Heart right ventricle (tissue), 16 donors: ENCODE results near the gene GTF2IRD1. TPM values are rescaled to one million over a fixed set of nuclear protein-coding genes. Genes with fewer than 3 reads are reported as not detected.
"Not testable (repeated sequence)": the region's sequence is repeated elsewhere in the genome, so short reads cannot be mapped to it uniquely, and the experiment has no call there.

Experiments
- ATAC-seq, 8 donors: fragments of 200-7000 bp; cut with Tn5 transposase; one replicate each; pipeline ENCODE4 v1.9.1; 2020; ENCODE audit warnings: mild to moderate bottlenecking in 8 of 8, moderate library complexity in 8 of 8, moderate number of reproducible peaks in 1 of 8
- DNase-seq, 2 donors: peaks; one replicate each; pipeline ENCODE4 v3.0.0-alpha.2; 2020
- H3K27ac ChIP-seq, 10 donors: fragments of 200-600 bp; sonication (generic) in 2 of 10; one replicate each; pipeline versions ENCODE4 v1.5.0 to v1.8.0; 2020 to 2022; ENCODE audit warnings: mild to moderate bottlenecking in 3 of 10
- H3K27me3 ChIP-seq, 7 donors: fragments of 200-600 bp; one replicate each; pipeline ENCODE4 v1.8.0; 2021 to 2022; ENCODE audit warnings: mild to moderate bottlenecking in 2 of 7
- H3K36me3 ChIP-seq, 9 donors: fragments of 200-600 bp; sonication (generic) in 1 of 9; one replicate each; pipeline versions ENCODE4 v1.5.0 to v1.8.0; 2020 to 2022; ENCODE audit warnings: mild to moderate bottlenecking in 2 of 9
- H3K4me1 ChIP-seq, 9 donors: fragments of 200-600 bp; sonication (generic) in 1 of 9; one replicate each; pipeline versions ENCODE4 v1.5.0 to v1.8.0; 2020 to 2022; ENCODE audit warnings: mild to moderate bottlenecking in 4 of 9
- H3K4me3 ChIP-seq, 10 donors: fragments of 200-600 bp; sonication (generic) in 2 of 10; one replicate each; pipeline versions ENCODE4 v1.5.0 to v1.8.0; 2020 to 2022; ENCODE audit warnings: mild to moderate bottlenecking in 7 of 10, moderate library complexity in 2 of 10
- H3K9me3 ChIP-seq, 11 donors: fragments of 200-600 bp in 10 of 11; sonication (generic) in 2 of 11; one replicate each; pipeline versions ENCODE4 v1.5.0 to v1.8.0; 2013 to 2022; ENCODE audit warnings: mild to moderate bottlenecking in 2 of 11, control low read depth in 1 of 11, moderate library complexity in 1 of 11
- CTCF ChIP-seq, 9 donors: fragments of 200-600 bp; sonication (generic) in 2 of 9; IDR thresholded peaks; one replicate each; pipeline versions ENCODE4 v1.5.0 to v1.8.0; 2021 to 2022; ENCODE audit warnings: antibody characterized with exemption in 9 of 9, mild to moderate bottlenecking in 5 of 9, moderate library complexity in 1 of 9
- WGBS, 2 donors: extraction: QIAGEN DNeasy Blood & Tissue Kit; methylation state at CpG; one replicate each; pipeline ENCODE4 v1.1.7; 2013; ENCODE audit warnings: inconsistent platforms in 1 of 2; 5-methylcytosine and 5-hydroxymethylcytosine counted together
- intact Hi-C, 10 donors: fragments of 100-400 bp; cut with DNase I; formaldehyde crosslinking; loops; one replicate each; pipeline versions ENCODE4 v1.11.1 to v1.14.2; 2022
- polyA plus RNA-seq, 2 donors: library from polyadenylated mRNA; stranded (reverse); fragments of 200-250 nt; gene quantifications; one replicate each; pipeline ENCODE4 v1.2.3, GENCODE V29; 2013
- total RNA-seq, 10 donors: library from RNA; stranded (reverse); fragmentation: NEBNext Ultra II Directional in 3 of 10; extraction: Animal tissue kit (Norgen Biotek cat#: 25700) in 3 of 10; gene quantifications; one replicate each; pipeline versions ENCODE4 v1.2.1 to v1.2.4, GENCODE V29; 2021 to 2023
- donor health status: Arrhythmogenic right ventricular cardiomyopathy.
- donor health status: ischemic (EF 13 %, LVEDD 7.1; RV severe dilation, severe dysfunction).
- donor health status: healthy with polysubstance abuse.
- donor health status: DM: no; HTN: yes; CAD: no.
- donor health status: DM: no; HTN: no; CAD: no.
- donor health status: ischemic (EF 25% LVEDD 6.9; RV normal size, moderate dysfunction).
- donor health status: ischemic (EF 25% LVEDD 5.7; RV mildly dilated, moderate dysfunction).
- donor health status: healthy.
- donor health status: DM: yes; HTN: yes; CAD: no.
- donor health status: Ischemic cardiomyopathy.
- donor health status: ischemic (EF 35%, LVEDD 5.7; RV mildly dilated, moderate dysfunction).
- donor health status: nonischemic (EF 11% LVEDD 7.7; RV severe dilation, severe dysfunction).
- donor health status: DM: yes; HTN: yes; CAD: no.
- donor health status: PGD.
- donor health status: ischemic (EF 29% LVEDD 5.4; RV normal size, mild dysfunction).
- donor health status: nonischemic (EF 23%, LVEDD 6.1; RV moderate dilation, normal function).

GTF2IRD1 gene
- total and polyA plus RNA-seq, 12 donors: 11.7 to 36.6 (median 18.0) TPM

- ATAC-seq (no peak), DNase-seq (no peak)
- Histone ChIP-seq H3K27ac (no peak overlapping the region), H3K4me3 (no peak overlapping the region), H3K4me1 (no peaks in the 10 kb centered on the region), H3K9me3 (peaks cover 0 to 14% (median 6%) of the 10 kb centered on the region in 11 donors), H3K36me3 (no peaks in the 10 kb centered on the region), H3K27me3 (no peaks in the 10 kb centered on the region)
- WGBS, 2 donors: 96 to 97% methylated on average over 2 of the region's 2 CpGs
- intact Hi-C loops: no loop called here
- TF ChIP-seq CTCF (IDR thresholded peaks at IDR 0.05): no peak
Measured at GRCh38 chr7:74438327-74438726, 15.4 kb upstream of the GTF2IRD1 start.

DNA sequence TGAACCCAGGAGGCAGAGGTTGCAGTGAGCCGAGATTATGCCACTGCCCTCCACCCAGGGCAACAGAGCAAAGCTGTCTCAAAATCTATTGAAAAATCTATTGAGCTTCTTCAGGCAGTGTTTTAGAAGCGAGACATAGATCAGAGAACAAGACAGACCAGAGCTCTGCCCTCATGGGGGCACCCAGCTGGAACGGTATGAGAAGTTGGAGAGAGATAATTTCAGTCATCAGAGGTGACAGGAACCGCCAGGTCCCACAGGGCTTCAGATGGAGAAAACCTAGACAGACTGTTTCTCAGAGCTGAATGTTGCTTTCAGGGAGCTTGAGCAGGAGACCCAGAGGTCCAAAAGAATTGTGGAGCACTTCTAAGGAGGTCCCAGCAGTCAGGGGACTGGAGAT lies 14.2 kb upstream of the GTF2IRD1 start:
- H3K4me3 ChIP-seq: no peak overlapping the region
- ATAC-seq (no peak), DNase-seq (no peak)
- intact Hi-C loops: no loop called here
- H3K4me1 ChIP-seq: no peaks in the 10 kb centered on the region
- 91 to 94% methylated on average over 4 of the region's 4 CpGs for WGBS, 2 donors
- no peak for TF ChIP-seq CTCF (IDR thresholded peaks at IDR 0.05)
- peaks cover 0 to 14% (median 6%) of the 10 kb centered on the region in 11 donors for H3K9me3 ChIP-seq
- H3K27ac ChIP-seq: no peak overlapping the region
- H3K27me3 ChIP-seq: no peaks in the 10 kb centered on the region
- no peaks in the 10 kb centered on the region for H3K36me3 ChIP-seq

- H3K27me3 ChIP-seq, DNase-seq, H3K36me3 ChIP-seq, H3K27ac ChIP-seq, H3K4me3 ChIP-seq, H3K4me1 ChIP-seq, ATAC-seq: not testable (repeated sequence)
- intact Hi-C loops: loop anchor here in 2 of 10 donors (10.0 kb wide), 1 partner anchor 125 kb away; no protein-coding TSS in a partner anchor
- 96 to 98% methylated on average over 3 of the region's 3 CpGs for WGBS, 2 donors
- peaks cover 0 to 14% (median 6%) of the 10 kb centered on the region in 11 donors for H3K9me3 ChIP-seq
Measured at GRCh38 chr7:74440143-74440542, 13.6 kb upstream of the GTF2IRD1 start.

- no peak overlapping the region for H3K4me3 ChIP-seq
- no peak for TF ChIP-seq CTCF (IDR thresholded peaks at IDR 0.05)
- peaks cover 0 to 14% (median 6%) of the 10 kb centered on the region in 11 donors for H3K9me3 ChIP-seq
- no peaks in the 10 kb centered on the region for H3K36me3 ChIP-seq
- ATAC-seq (no peak), DNase-seq (no peak)
- intact Hi-C loops: loop anchor here in 2 of 10 donors (10.0 kb wide), 1 partner anchor 123 kb away; no protein-coding TSS in a partner anchor
- no peaks in the 10 kb centered on the region for H3K4me1 ChIP-seq
- no peaks in the 10 kb centered on the region for H3K27me3 ChIP-seq
- H3K27ac ChIP-seq: no peak overlapping the region
- 73% methylated on average over 10 of the region's 10 CpGs for WGBS, 2 donors
Measured at GRCh38 chr7:74441801-74442200, 11.9 kb upstream of the GTF2IRD1 start.

GRCh38 chr7:74443543-74444247 lies 10.0 kb upstream of the GTF2IRD1 start:
- no peaks in the 10 kb centered on the region for H3K4me1 ChIP-seq
- H3K27me3 ChIP-seq: no peaks in the 10 kb centered on the region
- no peaks in the 10 kb centered on the region for H3K36me3 ChIP-seq
- WGBS, 2 donors: 70 to 83% methylated on average over 21 of the region's 21 CpGs
- no peak overlapping the region for H3K27ac ChIP-seq
- peaks cover 0 to 5% (median 1%) of the 10 kb centered on the region in 11 donors for H3K9me3 ChIP-seq
- ATAC-seq (no peak), DNase-seq (no peak)
- no peak for TF ChIP-seq CTCF (IDR thresholded peaks at IDR 0.05)
- no peak overlapping the region for H3K4me3 ChIP-seq
- intact Hi-C loops: loop anchor here in 2 of 10 donors (10.0 kb wide), 1 partner anchor 121 kb away; no protein-coding TSS in a partner anchor
